GM21390 (cell line): ENCODE measurements around the gene WWC2.

Experiments used
- ATAC-seq: cut with Tn5 transposase; IDR thresholded peaks from one replicate; pipeline ENCODE4 v1.9.1; 2021; ENCODE audit not compliant: unreplicated experiment

WWC2 gene

GRCh38 chr4:183254162-183254561 is 155.1 kb downstream of the WWC2 start:
- no peak for ATAC-seq

GRCh38 chr4:183255487-183255886 is 156.4 kb downstream of the WWC2 start:
- ATAC-seq, result no peak

GRCh38 chr4:183256343-183256742 is 157.3 kb downstream of the WWC2 start:
- ATAC-seq, result no peak

- peak; percentile 81 for ATAC-seq
Measured at GRCh38 chr4:183256756-183257385, 157.8 kb downstream of the WWC2 start.

- ATAC-seq, result no peak
Measured at GRCh38 chr4:183257808-183258207, 158.8 kb downstream of the WWC2 start.

- ATAC-seq, result no peak
Measured at GRCh38 chr4:183260491-183261151, 161.6 kb downstream of the WWC2 start.

GRCh38 chr4:183261953-183262775 is 163.1 kb downstream of the WWC2 start:
- ATAC-seq, result peak; percentile 97

- no peak for ATAC-seq
Measured at GRCh38 chr4:183262776-183263100, 163.7 kb downstream of the WWC2 start.

GRCh38 chr4:183263787-183264386 is 164.8 kb downstream of the WWC2 start:
- ATAC-seq, result no peak

GRCh38 chr4:183264614-183265013 is 165.6 kb downstream of the WWC2 start:
- no peak for ATAC-seq

GRCh38 chr4:183266371-183266770 is 167.3 kb downstream of the WWC2 start:
- no peak for ATAC-seq

GRCh38 chr4:183268556-183268955 is 169.5 kb downstream of the WWC2 start:
- no peak for ATAC-seq

- ATAC-seq, result no peak
Measured at GRCh38 chr4:183272384-183272783, 173.3 kb downstream of the WWC2 start.

- no peak for ATAC-seq
Measured at GRCh38 chr4:183276106-183276505, 177.0 kb downstream of the WWC2 start.

- ATAC-seq, result no peak
Measured at GRCh38 chr4:183284258-183284785, 185.3 kb downstream of the WWC2 start.

GRCh38 chr4:183284965-183285364 is 185.9 kb downstream of the WWC2 start:
- no peak for ATAC-seq

GRCh38 chr4:183285886-183286285 is 186.8 kb downstream of the WWC2 start:
- no peak for ATAC-seq

- ATAC-seq, result no peak
Measured at GRCh38 chr4:183286590-183287308, 187.7 kb downstream of the WWC2 start.

GRCh38 chr4:183287309-183287659 is 188.2 kb downstream of the WWC2 start:
- ATAC-seq, result peak; percentile 59

GRCh38 chr4:183287677-183288076 is 188.6 kb downstream of the WWC2 start:
- ATAC-seq, result peak; percentile 72

GRCh38 chr4:183288955-183289354 is 189.9 kb downstream of the WWC2 start:
- ATAC-seq, result no peak
